ENCODE results near the gene SEMA5A.

Gene SEMA5A

GRCh38 chr5:9149988-9150387, 395.9 kb downstream of the SEMA5A start:
- no peak for DNase-seq

DNA sequence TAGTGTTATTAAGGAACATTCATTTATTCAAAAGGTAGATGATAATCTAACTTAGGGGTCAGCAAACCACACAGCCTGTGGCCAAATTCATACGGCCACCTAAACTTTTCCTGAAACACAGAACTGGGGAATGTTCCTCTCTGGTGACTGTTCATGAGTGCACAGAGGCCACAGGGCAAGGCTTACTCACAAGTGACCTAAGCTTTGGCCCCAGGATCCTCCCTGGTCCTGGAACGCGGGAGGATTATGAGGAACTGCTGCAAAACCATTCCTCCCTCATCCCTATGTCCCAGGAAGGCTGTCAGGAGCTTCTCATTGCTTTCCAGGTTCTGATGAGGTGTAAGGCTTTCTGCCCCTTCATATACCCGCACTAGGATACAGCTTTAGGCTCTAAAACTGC, 397.6 kb downstream of the SEMA5A start:
- no peak for DNase-seq

DNA sequence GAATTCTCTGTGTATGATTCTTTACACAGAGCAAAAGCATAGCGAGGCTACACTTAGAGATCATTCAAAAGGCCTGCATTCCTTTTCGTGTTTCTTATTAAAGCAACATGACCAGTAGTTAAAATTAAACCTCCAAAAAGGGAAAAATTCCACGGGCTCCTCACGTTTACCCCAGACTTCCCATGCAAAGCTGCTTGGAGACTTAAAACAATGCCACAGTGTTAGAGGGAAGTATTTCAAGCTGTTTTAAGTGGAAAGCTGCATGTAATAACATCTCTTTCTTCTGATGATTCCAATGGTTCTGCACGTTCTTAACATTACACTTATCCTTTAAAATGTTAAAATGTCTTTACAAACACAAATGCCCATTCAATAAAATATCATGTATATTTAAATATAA, 405.2 kb downstream of the SEMA5A start:
- DNase-seq: no peak

DNA sequence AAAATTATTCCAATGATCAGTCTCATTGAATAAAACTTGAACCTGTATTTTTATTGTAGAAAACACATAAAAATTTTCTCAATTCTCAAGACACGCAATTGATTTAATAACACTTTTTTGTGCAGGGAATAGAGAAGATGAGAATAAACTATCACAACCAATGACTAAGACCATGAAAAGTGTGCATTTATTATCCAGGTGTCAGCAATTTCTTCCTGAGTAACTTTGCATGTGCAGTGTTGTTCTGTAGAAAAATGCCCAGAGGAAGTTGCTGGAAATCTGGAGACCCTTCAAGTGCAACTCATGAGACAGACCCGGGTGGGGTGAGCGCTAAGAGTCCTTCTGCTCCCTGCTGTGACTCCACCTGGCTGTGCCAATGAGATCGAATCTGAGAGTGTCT, 405.7 kb downstream of the SEMA5A start:
- DNase-seq: no peak

GRCh38 chr5:9139344-9139743, 406.5 kb downstream of the SEMA5A start:
- DNase-seq: no peak

DNA sequence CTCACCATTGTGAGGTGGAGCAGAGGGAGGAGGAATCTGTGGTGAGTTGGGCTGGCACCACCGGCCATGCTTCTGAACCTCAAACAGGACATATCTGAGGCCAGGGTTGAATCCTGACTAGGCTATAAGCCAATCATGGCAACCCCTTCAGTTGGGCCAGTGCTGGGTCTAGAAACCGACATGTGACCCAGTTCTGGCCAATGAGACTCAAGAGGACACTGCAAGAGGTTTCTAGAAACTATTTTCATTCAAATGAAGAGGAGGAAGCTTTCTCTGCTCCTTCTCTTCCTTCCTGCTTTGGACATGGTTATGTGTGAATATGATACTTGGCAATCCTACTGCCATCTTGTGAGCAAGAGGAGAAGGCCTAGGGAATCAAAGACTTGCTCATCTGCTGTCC, 417.7 kb downstream of the SEMA5A start:
- no peak for DNase-seq

DNA sequence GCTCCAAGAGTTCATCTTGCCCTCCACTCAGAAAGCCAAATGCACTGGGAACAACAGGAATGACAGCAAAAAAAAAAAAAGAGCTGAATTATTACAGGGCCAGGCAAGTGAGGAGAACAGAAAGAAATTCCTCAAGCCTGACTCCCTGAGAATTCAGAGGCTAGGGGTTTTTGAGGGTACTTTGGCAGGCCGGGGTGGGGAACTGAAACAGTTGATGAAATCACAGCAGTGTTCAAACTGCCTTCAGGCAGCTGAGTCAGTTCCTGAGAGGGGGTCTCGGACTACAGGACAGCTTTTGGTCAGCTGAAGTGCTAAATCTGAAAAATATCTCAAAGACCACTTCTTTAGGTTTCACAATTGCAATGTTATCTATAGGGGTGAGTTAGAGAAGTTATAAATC, 419.4 kb downstream of the SEMA5A start:
- no peak for DNase-seq

DNA sequence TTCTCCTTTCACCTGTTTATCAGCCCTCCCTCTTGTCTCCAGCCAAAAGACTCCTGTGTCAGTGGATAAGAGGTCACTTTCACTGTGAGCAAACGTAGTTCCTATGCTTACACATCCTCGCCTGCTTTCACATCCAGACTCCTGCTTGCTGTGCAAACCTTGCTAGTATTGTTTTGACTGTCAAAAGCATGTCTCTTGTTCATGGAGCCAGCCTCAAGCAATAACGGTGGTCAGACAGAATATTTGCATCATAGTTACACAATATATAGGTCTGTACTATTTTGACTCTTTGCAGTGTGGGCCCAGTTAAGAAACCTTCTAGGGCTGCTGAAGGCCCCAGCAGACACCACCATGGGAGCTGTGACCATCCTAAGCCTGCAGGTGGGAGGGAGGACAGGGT, 420.0 kb downstream of the SEMA5A start:
- DNase-seq: no peak

GRCh38 chr5:9124838-9125237, 421.0 kb downstream of the SEMA5A start:
- no peak for DNase-seq

- no peak for DNase-seq
These were observed 421.8 kb downstream of the SEMA5A start for GRCh38 chr5:9124071-9124470.

- DNase-seq: no peak
These were observed 423.3 kb downstream of the SEMA5A start for GRCh38 chr5:9122528-9122927.

- DNase-seq: no peak
These were observed 424.3 kb downstream of the SEMA5A start for GRCh38 chr5:9121597-9121996.

DNA sequence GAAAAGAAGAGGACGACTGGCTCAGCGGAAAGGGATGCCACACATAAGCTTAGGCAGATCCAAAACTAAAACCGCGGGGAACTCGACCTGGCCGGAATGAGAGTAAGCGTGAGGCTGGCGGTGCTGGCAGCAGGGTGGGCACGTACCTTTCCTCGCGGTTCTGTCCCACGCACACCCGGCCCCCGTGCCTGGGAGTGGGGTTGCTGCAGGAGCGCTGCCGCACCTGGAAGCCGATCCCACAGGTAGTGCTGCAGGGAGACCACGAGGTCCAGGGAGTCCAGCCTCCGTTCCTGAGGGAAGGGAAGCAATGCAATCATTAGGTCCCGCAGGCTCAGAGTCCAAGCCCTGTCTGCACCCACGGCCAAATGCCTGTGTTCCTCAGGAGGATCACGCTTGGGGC, 427.0 kb downstream of the SEMA5A start:
- no peak for DNase-seq

- no peak for DNase-seq
These were observed 430.8 kb downstream of the SEMA5A start for GRCh38 chr5:9115093-9115492.

- no peak for DNase-seq
These were observed 433.2 kb downstream of the SEMA5A start for GRCh38 chr5:9112520-9113291.

GRCh38 chr5:9108162-9108561, 437.7 kb downstream of the SEMA5A start:
- no peak for DNase-seq

GRCh38 chr5:9105851-9106250, 440.0 kb downstream of the SEMA5A start:
- DNase-seq: no peak

DNA sequence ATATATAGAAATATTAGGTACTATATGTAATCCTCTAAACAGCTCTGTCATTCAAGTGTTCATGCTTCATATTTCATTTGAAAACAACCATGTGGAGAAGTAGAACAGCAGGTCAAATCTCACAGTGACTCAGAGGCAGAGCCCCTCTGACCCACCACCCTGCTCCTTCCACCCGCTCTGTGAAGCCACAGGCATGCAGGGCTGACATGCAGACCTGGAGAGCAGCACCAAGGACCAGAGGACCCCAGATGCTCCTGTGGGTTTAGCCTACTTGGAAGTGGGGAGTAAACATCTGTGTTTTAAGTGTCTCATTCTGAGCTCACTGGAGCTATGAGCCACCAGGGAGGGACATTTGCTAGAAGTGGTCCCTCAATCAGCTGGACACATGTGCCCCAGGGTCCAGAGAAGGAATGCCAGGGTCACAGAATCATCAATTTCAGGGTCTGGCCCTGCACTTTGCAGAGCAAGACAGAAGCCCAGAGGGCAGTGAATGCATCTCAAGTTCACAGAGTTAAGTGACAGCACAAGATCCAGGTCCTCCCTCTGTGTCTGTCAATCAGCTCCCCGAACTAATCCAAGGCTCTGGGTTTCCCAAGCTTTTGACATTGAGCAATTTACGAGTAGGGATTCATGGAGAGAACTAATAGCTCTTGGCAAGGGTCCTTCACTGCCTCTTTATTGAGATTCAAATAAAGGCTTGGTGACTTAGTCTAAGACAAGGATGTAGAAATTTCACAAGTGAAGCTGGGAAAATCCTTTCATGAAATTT, 441.1 kb downstream of the SEMA5A start:
- DNase-seq: no peak

GRCh38 chr5:9103290-9103689, 442.6 kb downstream of the SEMA5A start:
- DNase-seq: no peak

GRCh38 chr5:9099689-9100088, 446.2 kb downstream of the SEMA5A start:
- DNase-seq: no peak

DNA sequence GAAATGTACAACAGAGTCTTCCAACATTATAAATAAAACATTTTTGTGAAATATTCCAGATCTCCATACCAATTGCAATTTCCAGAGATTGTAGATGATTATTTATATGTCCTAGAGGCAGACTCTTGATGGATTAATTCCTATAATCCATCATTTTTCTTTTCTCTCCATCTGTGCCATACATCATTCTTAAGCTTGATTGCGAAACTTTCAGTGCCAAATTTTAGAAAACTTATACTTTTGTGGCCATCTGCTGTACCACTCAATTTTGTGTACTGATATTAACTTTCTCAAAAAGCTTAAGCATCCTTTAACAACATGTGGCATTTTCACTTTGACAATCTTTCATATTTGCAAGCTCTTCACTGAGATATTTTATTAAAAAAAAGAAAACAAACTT, 446.9 kb downstream of the SEMA5A start:
- DNase-seq: no peak

- no peak for DNase-seq
These were observed 451.3 kb downstream of the SEMA5A start for GRCh38 chr5:9094582-9094981.

GRCh38 chr5:9091896-9092662, 453.8 kb downstream of the SEMA5A start:
- DNase-seq: no peak
